ENCODE data around the gene ZFP92.

Gene ZFP92

GRCh38 chrX:153457136-153457825 lies 46.0 kb downstream of the ZFP92 start:
- DNase-seq (ENCODE audit: low spot score): no peak

- DNase-seq (ENCODE audit: low spot score): no peak
These were observed 46.7 kb downstream of the ZFP92 start for GRCh38 chrX:153457827-153458466.

GRCh38 chrX:153458476-153458875 lies 47.2 kb downstream of the ZFP92 start:
- no peak for DNase-seq (ENCODE audit: low spot score)

- no peak for DNase-seq (ENCODE audit: low spot score)
These were observed 48.7 kb downstream of the ZFP92 start for GRCh38 chrX:153459986-153460385.

GRCh38 chrX:153460826-153461225 lies 49.6 kb downstream of the ZFP92 start:
- DNase-seq (ENCODE audit: low spot score): peak; percentile 56
